Pancreas (tissue), 10 donors: ENCODE measurements around the gene ALKBH4. TPM values are rescaled to one million over a fixed set of nuclear protein-coding genes. Genes with fewer than 3 reads are reported as not detected.

Experiments used
- ATAC-seq, 4 donors: fragments of 200-7000 bp; cut with Tn5 transposase; one replicate each; pipeline versions ENCODE4 v1.8.0 to v1.9.1; 2020; ENCODE audit warnings: mild to moderate bottlenecking in 4 of 4, moderate library complexity in 4 of 4
- DNase-seq, 6 donors: peaks; one replicate each; pipeline ENCODE4 v3.0.0-alpha.2; 2020
- FAIRE-seq: peaks from 2 replicates; lab custom pipeline; 2012; peaks lifted over from hg19 to GRCh38; lab: Jason Lieb, UNC
- H3K27ac ChIP-seq, 4 donors: fragments of 200-600 bp; sonication (generic); 1 replicate in 3 of 4; 2 replicates in 1 of 4; pipeline versions ENCODE4 v1.5.0 to v1.8.0; 2020
- H3K27me3 ChIP-seq, 4 donors: fragments of 200-600 bp; one replicate each; pipeline ENCODE4 v1.8.0; 2021
- H3K36me3 ChIP-seq, 3 donors: fragments of 200-600 bp; sonication (generic) in 1 of 3; one replicate each; pipeline versions ENCODE4 v1.5.0 to v1.8.0; 2020 to 2021
- H3K4me1 ChIP-seq, 3 donors: fragments of 200-600 bp; one replicate each; pipeline ENCODE4 v1.8.0; 2021
- H3K4me3 ChIP-seq, 4 donors: fragments of 200-600 bp; sonication (generic) in 2 of 4; one replicate each; pipeline versions ENCODE4 v1.5.0 to v1.8.0; 2020 to 2021
- H3K9me3 ChIP-seq, 4 donors: fragments of 200-600 bp; one replicate each; pipeline ENCODE4 v1.8.0; 2021
- CTCF ChIP-seq, 4 donors: fragments of 200-600 bp; sonication (generic) in 3 of 4; IDR thresholded peaks; one replicate each; pipeline versions ENCODE4 v1.5.0 to v1.8.0; 2021; ENCODE audit warnings: antibody characterized with exemption in 4 of 4
- WGBS, 2 donors: extraction: QIAGEN DNeasy Blood & Tissue Kit; methylation state at CpG; one replicate each; pipeline ENCODE4 v1.1.7; 2013; 5-methylcytosine and 5-hydroxymethylcytosine counted together
- intact Hi-C, 3 donors: fragments of 100-400 bp; cut with DNase I; formaldehyde crosslinking; loops; one replicate each; pipeline versions ENCODE4 v1.11.1 to v1.14.2; 2022
- polyA plus RNA-seq, 2 donors: library from polyadenylated mRNA; stranded (reverse); fragments of 200-250 nt; gene quantifications; one replicate each; pipeline ENCODE4 v1.2.3, GENCODE V29; 2013
- total RNA-seq, 6 donors: library from RNA; stranded (reverse); fragmentation: NEBNext Ultra II Directional in 4 of 6; extraction: Animal tissue kit (Norgen Biotek cat#: 25700) in 4 of 6; gene quantifications; one replicate each; pipeline versions ENCODE4 v1.2.1 to v1.2.4, GENCODE V29; 2021 to 2023
- donor health status: healthy with polysubstance abuse.
- donor health status: DM: no; HTN: no; CAD: no; lungs with moderate emphysema.
- donor health status: DM: no; HTN: no; CAD: no.
- donor health status: control.
- donor health status: control.
- donor health status: Bipolar disorder and iron deficiency.
- donor health status: DM: yes; HTN: yes; CAD: no.
- donor health status: DM: no; HTN: no; CAD: no.
- donor health status: DM: no; HTN: no; CAD: no.
- donor health status: DM: yes; HTN: yes; CAD: no.

Gene ALKBH4
- total and polyA plus RNA-seq, 8 donors = 3.5 to 9.3 (median 5.5) TPM

GRCh38 chr7:102449136-102449535, 15.5 kb downstream of the ALKBH4 start:
- Histone ChIP-seq H3K27me3 (no peaks in the 10 kb centered on the region), H3K9me3 (no peaks in the 10 kb centered on the region), H3K27ac (no peak overlapping the region), H3K36me3 (peaks cover 0 to 5% (median 0%) of the 10 kb centered on the region in 3 donors), H3K4me1 (no peaks in the 10 kb centered on the region), H3K4me3 (no peak overlapping the region)
- intact Hi-C loops = no loop called here
- TF ChIP-seq CTCF (IDR thresholded peaks at IDR 0.05) = no peak
- no peak for FAIRE-seq
- WGBS, 2 donors = 95 to 96% methylated on average over 15 of the region's 15 CpGs
- no peak for ATAC-seq
- DNase-seq = no peak

- Histone ChIP-seq H3K4me1 (no peaks in the 10 kb centered on the region), H3K9me3 (no peaks in the 10 kb centered on the region), H3K27ac (no peak overlapping the region), H3K27me3 (no peaks in the 10 kb centered on the region), H3K4me3 (no peak overlapping the region), H3K36me3 (peaks cover 0 to 5% (median 0%) of the 10 kb centered on the region in 3 donors)
- ATAC-seq = no peak
- 81 to 86% methylated on average over 14 of the region's 14 CpGs for WGBS, 2 donors
- no peak for DNase-seq
- intact Hi-C loops = no loop called here
- TF ChIP-seq CTCF (IDR thresholded peaks at IDR 0.05) = no peak
- no peak for FAIRE-seq
Observed at GRCh38 chr7:102447311-102447710, 17.4 kb downstream of the ALKBH4 start.

GRCh38 chr7:102446387-102447156, 18.1 kb downstream of the ALKBH4 start:
- intact Hi-C loops = no loop called here
- Histone ChIP-seq H3K36me3 (peaks cover 0 to 5% (median 0%) of the 10 kb centered on the region in 3 donors), H3K27me3 (no peaks in the 10 kb centered on the region), H3K9me3 (no peaks in the 10 kb centered on the region), H3K27ac (no peak overlapping the region), H3K4me1 (no peaks in the 10 kb centered on the region), H3K4me3 (no peak overlapping the region)
- DNase-seq (no peak), ATAC-seq (no peak), FAIRE-seq (no peak)
- 92 to 95% methylated on average over 41 of the region's 41 CpGs for WGBS, 2 donors
- no peak for TF ChIP-seq CTCF (IDR thresholded peaks at IDR 0.05)

GRCh38 chr7:102445674-102446071, 19.0 kb downstream of the ALKBH4 start:
- ATAC-seq = no peak
- DNase-seq = no peak
- 71 to 74% methylated on average over 2 of the region's 2 CpGs for WGBS, 2 donors
- intact Hi-C loops = no loop called here
- no peak overlapping the region for H3K27ac ChIP-seq
- TF ChIP-seq CTCF (IDR thresholded peaks at IDR 0.05) = no peak
- peaks cover 0 to 5% (median 0%) of the 10 kb centered on the region in 3 donors for H3K36me3 ChIP-seq
- H3K9me3 ChIP-seq = no peaks in the 10 kb centered on the region
- FAIRE-seq = no peak
- H3K4me1 ChIP-seq = no peaks in the 10 kb centered on the region
- H3K4me3 ChIP-seq = no peak overlapping the region
- H3K27me3 ChIP-seq = no peaks in the 10 kb centered on the region
